Adrenal gland (tissue), 12 donors: ENCODE results near the gene FMO2. TPM values are rescaled to one million over a fixed set of nuclear protein-coding genes. Genes with fewer than 3 reads are reported as not detected.

Experiments
- DNase-seq, 7 donors: peaks; one replicate each; pipeline ENCODE4 v3.0.0-alpha.2; 2019 to 2020
- H3K27ac ChIP-seq, 5 donors: fragments of 200-600 bp; sonication (generic) in 4 of 5; 1 replicate in 3 of 5; 2 replicates in 2 of 5; pipeline versions ENCODE4 v1.5.1 to v1.8.0; 2016 to 2020; ENCODE audit warnings: mild to moderate bottlenecking in 1 of 5
- H3K27me3 ChIP-seq: fragments of 200-600 bp; 2 replicates; pipeline ENCODE4 v1.8.0; 2021
- H3K36me3 ChIP-seq, 2 donors: fragments of 200-600 bp; replicated peaks in 1 of 2; 1 replicate in 1 of 2; 2 replicates in 1 of 2; pipeline versions ENCODE4 v1.5.1 to v1.8.0; 2018 to 2022
- H3K4me1 ChIP-seq, 2 donors: fragments of 200-600 bp; replicated peaks in 1 of 2; 1 replicate in 1 of 2; 2 replicates in 1 of 2; pipeline versions ENCODE4 v1.5.1 to v1.8.0; 2018 to 2021
- H3K4me3 ChIP-seq, 4 donors: fragments of 200-600 bp; sonication (generic) in 3 of 4; one replicate each; pipeline ENCODE4 v1.5.1; 2016 to 2018
- H3K9me3 ChIP-seq, 3 donors: fragments of 200-600 bp; sonication (generic) in 1 of 3; replicated peaks in 1 of 3; 1 replicate in 2 of 3; 2 replicates in 1 of 3; pipeline versions ENCODE4 v1.5.1 to v1.8.0; 2016 to 2021
- CTCF ChIP-seq, 6 experiments: fragments of 450-650 bp in 4 of 6; fragments of 200-600 bp in 2 of 6; sonication (generic) in 1 of 6; IDR thresholded peaks; 1 replicate in 5 of 6; 2 replicates in 1 of 6; pipeline versions ENCODE4 v1.5.1 to v1.8.0; 2016 to 2021; ENCODE audit warnings: antibody characterized with exemption in 6 of 6, mild to moderate bottlenecking in 2 of 6, moderate library complexity in 1 of 6
- POLR2A ChIP-seq, 2 donors: fragments of 450-650 bp; IDR thresholded peaks; one replicate each; pipeline ENCODE4 v1.6.1; 2017; ENCODE audit warnings: antibody characterized with exemption in 2 of 2, mild to moderate bottlenecking in 2 of 2, moderate library complexity in 1 of 2
- WGBS, 4 donors: extraction: QIAGEN DNeasy Blood & Tissue Kit in 2 of 4; methylation state at CpG; one replicate each; pipeline versions ENCODE4 v1.1.5 to v1.1.7; 2013 to 2017; 5-methylcytosine and 5-hydroxymethylcytosine counted together
- intact Hi-C, 2 donors: fragments of 100-400 bp; cut with DNase I; formaldehyde crosslinking; loops; one replicate each; pipeline versions ENCODE4 v1.14.1 to v1.15.0; 2022 to 2023
- polyA plus RNA-seq, 3 donors: library from polyadenylated mRNA; stranded (reverse); fragments of 200-250 nt in 2 of 3; fragments of 350-450 nt in 1 of 3; fragmentation: Illumina TruSeq in 1 of 3; extraction: RNeasy Lipid Tissue Mini Kit (QIAGEN cat#74804) in 1 of 3; gene quantifications; one replicate each; pipeline ENCODE4 v1.2.3, GENCODE V29; 2013 to 2014
- total RNA-seq, 9 donors: library from RNA; depleted of rRNA in 4 of 9; stranded (reverse); fragments of >200 nt in 4 of 9; fragments of 120-200 nt in 1 of 9; fragmentation: NEBNext Ultra II Directional in 1 of 9; extraction: Animal tissue kit (Norgen Biotek cat#: 25700) in 1 of 9; gene quantifications; one replicate each; pipeline versions ENCODE4 v1.1.0 to v1.2.4, GENCODE V29; 2013 to 2023
- donor health status: healthy with polysubstance abuse.
- donor health status: Bipolar disorder and iron deficiency.
- donor health status: DM: yes; HTN: yes; CAD: no.
- donor health status: DM: no; HTN: no; CAD: no.
- donor health status: DM: no; HTN: no; CAD: no.
- donor health status: DM: yes; HTN: yes; CAD: no.

FMO2 gene
- total and polyA plus RNA-seq, 12 donors, result 0.72 to 149 (median 47.9) TPM

DNA sequence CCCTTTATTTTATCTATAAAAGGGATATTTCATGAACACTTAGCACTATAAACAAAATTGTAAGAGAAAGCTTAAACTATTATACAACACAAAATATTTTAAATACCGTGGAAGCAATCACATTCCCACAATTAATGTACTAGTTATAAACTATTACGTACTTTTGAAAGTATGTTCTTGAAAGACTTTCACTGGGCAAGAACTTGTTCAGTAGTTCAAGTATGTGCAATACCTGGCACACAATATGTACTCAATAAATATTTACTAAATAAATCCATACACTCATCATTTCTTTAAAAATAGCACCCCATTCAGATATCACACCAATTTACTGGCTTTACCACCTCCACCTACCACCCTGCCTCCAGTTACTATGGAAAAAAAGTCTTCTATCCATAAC, 12.6 kb upstream of the FMO2 start:
- no peak for TF ChIP-seq POLR2A (IDR thresholded peaks at IDR 0.05)
- no peak for TF ChIP-seq CTCF (IDR thresholded peaks at IDR 0.05)

GRCh38 chr1:171173069-171173468, 12.0 kb upstream of the FMO2 start:
- no peak overlapping the region for H3K27ac ChIP-seq
- WGBS, 4 donors, result 76 to 89% (median 85%) methylated on average over 1 of the region's 1 CpG
- no peak for DNase-seq
- H3K9me3 ChIP-seq, result no peaks in the 10 kb centered on the region
- no peaks in the 10 kb centered on the region for H3K36me3 ChIP-seq
- no peaks in the 10 kb centered on the region for H3K27me3 ChIP-seq
- H3K4me3 ChIP-seq, result no peak overlapping the region
- H3K4me1 ChIP-seq, result no peaks in the 10 kb centered on the region
- TF ChIP-seq POLR2A (IDR thresholded peaks at IDR 0.05), result no peak
- TF ChIP-seq CTCF (IDR thresholded peaks at IDR 0.05), result no peak
- intact Hi-C loops, result no loop called here

More for the DNA sequence above, 12.6 kb upstream of the FMO2 start:
- H3K9me3 ChIP-seq, result no peaks in the 10 kb centered on the region
- no peak overlapping the region for H3K4me3 ChIP-seq
- H3K4me1 ChIP-seq, result no peaks in the 10 kb centered on the region
- no peak for DNase-seq
- intact Hi-C loops, result no loop called here
- WGBS, 4 donors, result 92 to 95% (median 94%) methylated on average over 2 of the region's 2 CpGs
- no peaks in the 10 kb centered on the region for H3K36me3 ChIP-seq
- H3K27ac ChIP-seq, result no peak overlapping the region
- no peaks in the 10 kb centered on the region for H3K27me3 ChIP-seq

- H3K27ac ChIP-seq, result no peak overlapping the region
- no peak for DNase-seq
- intact Hi-C loops, result no loop called here
- 82 to 92% (median 85%) methylated on average over 1 of the region's 1 CpG for WGBS, 4 donors
- no peak overlapping the region for H3K4me3 ChIP-seq
- no peak for TF ChIP-seq CTCF (IDR thresholded peaks at IDR 0.05)
- no peak for TF ChIP-seq POLR2A (IDR thresholded peaks at IDR 0.05)
- no peaks in the 10 kb centered on the region for H3K36me3 ChIP-seq
- no peaks in the 10 kb centered on the region for H3K27me3 ChIP-seq
- H3K9me3 ChIP-seq, result no peaks in the 10 kb centered on the region
- no peaks in the 10 kb centered on the region for H3K4me1 ChIP-seq
These were observed 10.4 kb upstream of the FMO2 start for GRCh38 chr1:171174560-171175294.

GRCh38 chr1:171177261-171177660, 7.8 kb upstream of the FMO2 start:
- DNase-seq, result no peak
- Histone ChIP-seq H3K27me3 (no peaks in the 10 kb centered on the region), H3K36me3 (no peaks in the 10 kb centered on the region), H3K4me1 (no peaks in the 10 kb centered on the region), H3K4me3 (no peak overlapping the region), H3K9me3 (no peaks in the 10 kb centered on the region), H3K27ac (no peak overlapping the region)
- WGBS, 4 donors, result 83 to 88% (median 85%) methylated on average over 4 of the region's 4 CpGs
- TF ChIP-seq POLR2A (IDR thresholded peaks at IDR 0.05) (no peak), CTCF (IDR thresholded peaks at IDR 0.05) (no peak)
- intact Hi-C loops, result no loop called here
